ENCODE data around the gene APBA2. TPM values are rescaled to one million over a fixed set of nuclear protein-coding genes. Genes with fewer than 3 reads are reported as not detected.

Gene APBA2
- total and polyA plus RNA-seq, 11 donors, result 0.16 to 1.3 (median 0.40) TPM; not detected in 2

DNA sequence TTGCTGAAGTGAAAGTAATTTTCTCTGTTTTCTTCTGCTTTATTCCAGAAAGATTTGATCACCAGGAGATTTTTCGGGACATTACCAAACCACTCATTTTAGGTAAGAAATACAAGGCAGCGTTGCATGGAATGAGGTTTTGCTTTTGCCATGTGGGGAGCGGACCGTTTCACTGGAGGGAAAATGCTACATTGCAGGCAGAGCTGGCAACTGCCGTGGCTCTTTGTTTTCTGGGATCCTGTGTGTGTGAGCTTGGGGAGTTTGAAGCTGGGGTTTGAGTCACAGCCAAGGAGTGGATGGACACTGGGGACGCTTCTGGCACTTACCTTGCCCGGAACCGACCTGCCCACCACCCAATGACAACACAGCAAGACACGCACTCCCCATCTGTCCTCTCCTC, 109.9 kb downstream of the APBA2 start:
- intact Hi-C loops (cut with DNase I), result no loop called here
- no peak for ATAC-seq
- Histone ChIP-seq H3K4me1 (peaks cover 0 to 20% (median 4%) of the 10 kb centered on the region in 12 donors), H3K27me3 (no peaks in the 10 kb centered on the region), H3K4me3 (no peak overlapping the region), H3K36me3 (no peaks in the 10 kb centered on the region), H3K9me3 (no peaks in the 10 kb centered on the region), H3K27ac (no peak overlapping the region)
- 86 to 89% (median 87%) methylated on average over 9 of the region's 9 CpGs for whole genome bisulfite sequencing, 4 donors
- no peak for DNase-seq
- no peak for TF ChIP-seq POLR2A (IDR thresholded peaks at IDR 0.05)
- TF ChIP-seq, protein P1, sequence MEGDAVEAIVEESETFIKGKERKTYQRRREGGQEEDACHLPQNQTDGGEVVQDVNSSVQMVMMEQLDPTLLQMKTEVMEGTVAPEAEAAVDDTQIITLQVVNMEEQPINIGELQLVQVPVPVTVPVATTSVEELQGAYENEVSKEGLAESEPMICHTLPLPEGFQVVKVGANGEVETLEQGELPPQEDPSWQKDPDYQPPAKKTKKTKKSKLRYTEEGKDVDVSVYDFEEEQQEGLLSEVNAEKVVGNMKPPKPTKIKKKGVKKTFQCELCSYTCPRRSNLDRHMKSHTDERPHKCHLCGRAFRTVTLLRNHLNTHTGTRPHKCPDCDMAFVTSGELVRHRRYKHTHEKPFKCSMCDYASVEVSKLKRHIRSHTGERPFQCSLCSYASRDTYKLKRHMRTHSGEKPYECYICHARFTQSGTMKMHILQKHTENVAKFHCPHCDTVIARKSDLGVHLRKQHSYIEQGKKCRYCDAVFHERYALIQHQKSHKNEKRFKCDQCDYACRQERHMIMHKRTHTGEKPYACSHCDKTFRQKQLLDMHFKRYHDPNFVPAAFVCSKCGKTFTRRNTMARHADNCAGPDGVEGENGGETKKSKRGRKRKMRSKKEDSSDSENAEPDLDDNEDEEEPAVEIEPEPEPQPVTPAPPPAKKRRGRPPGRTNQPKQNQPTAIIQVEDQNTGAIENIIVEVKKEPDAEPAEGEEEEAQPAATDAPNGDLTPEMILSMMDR (IDR thresholded peaks at IDR 0.05), result no peak

DNA sequence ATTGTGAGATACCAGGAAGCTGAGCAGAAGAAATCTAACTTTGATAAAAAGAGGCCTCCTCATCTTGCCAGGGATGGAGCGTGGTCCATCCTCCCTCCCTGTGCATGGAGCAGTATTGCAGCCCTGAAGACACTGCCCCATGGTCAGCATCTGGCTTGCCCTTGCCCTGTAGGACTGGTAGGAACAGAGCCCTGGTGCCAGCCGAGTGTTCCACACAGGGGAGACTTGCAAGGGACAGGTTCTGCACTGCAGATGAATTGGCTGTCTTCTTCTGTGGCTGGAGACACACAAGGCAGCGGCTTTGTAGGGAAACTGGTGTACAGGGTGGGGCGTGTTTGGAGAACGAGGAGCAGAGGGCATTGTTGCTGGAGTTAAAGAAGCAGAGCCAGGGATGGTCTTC, 110.5 kb downstream of the APBA2 start:
- no peaks in the 10 kb centered on the region for H3K9me3 ChIP-seq
- no peak overlapping the region for H3K27ac ChIP-seq

DNA sequence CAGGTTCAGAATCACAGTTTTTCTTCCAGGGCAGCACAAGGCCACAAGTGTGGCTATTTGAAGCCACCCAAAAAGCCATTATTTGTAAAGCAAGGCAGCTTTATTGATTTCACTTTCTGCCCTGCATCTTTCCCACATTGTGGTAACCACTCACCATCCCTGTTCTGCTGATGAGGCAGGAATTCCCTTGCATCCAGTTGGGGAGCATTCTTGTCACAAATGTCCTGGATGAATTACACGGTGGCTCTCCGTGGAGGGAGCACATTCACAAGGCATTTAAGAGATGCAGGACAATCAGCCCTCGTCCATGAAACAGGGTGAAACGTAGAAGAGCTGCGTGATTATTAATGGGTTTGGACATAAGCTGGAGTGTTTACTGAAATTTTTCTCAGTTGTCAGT, 111.2 kb downstream of the APBA2 start:
- intact Hi-C loops (cut with DNase I), result no loop called here
- Histone ChIP-seq H3K27me3 (no peaks in the 10 kb centered on the region), H3K27ac (no peak overlapping the region), H3K36me3 (no peaks in the 10 kb centered on the region), H3K4me1 (peaks cover 0 to 20% (median 4%) of the 10 kb centered on the region in 12 donors), H3K9me3 (no peaks in the 10 kb centered on the region), H3K4me3 (no peak overlapping the region)
- no peak for TF ChIP-seq POLR2A (IDR thresholded peaks at IDR 0.05)
- TF ChIP-seq, protein P1 (IDR thresholded peaks at IDR 0.05), result no peak
- DNase-seq (no peak), ATAC-seq (no peak)
- 89 to 92% (median 90%) methylated on average over 5 of the region's 5 CpGs for WGBS, 4 donors

More for the DNA sequence above, 110.5 kb downstream of the APBA2 start:
- DNase-seq (no peak), ATAC-seq (no peak)
- no peak overlapping the region for H3K4me3 ChIP-seq
- no peak for TF ChIP-seq POLR2A (IDR thresholded peaks at IDR 0.05)
- TF ChIP-seq, protein P1 (IDR thresholded peaks at IDR 0.05), result no peak
- intact Hi-C loops (cut with DNase I), result no loop called here
- no peaks in the 10 kb centered on the region for H3K27me3 ChIP-seq
- no peaks in the 10 kb centered on the region for H3K36me3 ChIP-seq
- 85 to 93% (median 90%) methylated on average over 5 of the region's 5 CpGs for WGBS, 4 donors
- H3K4me1 ChIP-seq, result peaks cover 0 to 20% (median 4%) of the 10 kb centered on the region in 12 donors

DNA sequence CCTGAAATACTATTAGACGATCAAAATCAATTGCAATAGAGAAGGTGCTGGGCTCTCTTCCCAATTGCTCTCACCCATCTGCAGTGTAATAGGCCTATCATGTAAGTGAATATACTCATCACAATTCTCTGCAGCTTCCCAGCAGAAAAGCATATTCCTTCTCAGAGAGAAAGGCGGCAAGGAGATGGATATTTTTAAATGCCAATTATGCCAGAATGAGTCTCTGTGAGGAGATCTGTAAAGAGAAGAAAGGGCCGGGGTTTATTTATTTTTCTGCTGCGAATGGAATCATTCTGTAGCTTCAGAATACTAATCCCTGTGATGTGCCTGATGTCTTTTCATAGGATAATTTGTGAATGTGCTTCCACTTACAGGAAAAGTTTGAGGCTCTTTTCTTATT, 112.0 kb downstream of the APBA2 start:
- Histone ChIP-seq H3K27me3 (no peaks in the 10 kb centered on the region), H3K27ac (no peak overlapping the region), H3K9me3 (no peaks in the 10 kb centered on the region), H3K4me1 (peaks cover 0 to 19% (median 4%) of the 10 kb centered on the region in 12 donors), H3K36me3 (no peaks in the 10 kb centered on the region), H3K4me3 (no peak overlapping the region)
- WGBS, 4 donors, result 93 to 96% (median 94%) methylated on average over 4 of the region's 4 CpGs
- intact Hi-C loops (cut with DNase I), result no loop called here
- DNase-seq (no peak), ATAC-seq (no peak)
- TF ChIP-seq POLR2A (IDR thresholded peaks at IDR 0.05), result no peak
- TF ChIP-seq, protein P1 (IDR thresholded peaks at IDR 0.05), result no peak

All from heart left ventricle (tissue), 16 donors.